ENCODE results near the gene PER1.

- no peak for TF ChIP-seq CTCF (conservative IDR thresholded peaks at IDR 0.05; ENCODE audit: low read depth, low read length)
- TF ChIP-seq EZH2 (IDR thresholded peaks at IDR 0.05; ENCODE audit: low read length, unreplicated experiment), result no peak
These were observed 18.3 kb downstream of the PER1 start for GRCh38 chr17:8133941-8134340.
